IMR-90 (cell line): Measurements from ENCODE around the gene LDAH. TPM values are rescaled to one million over a fixed set of nuclear protein-coding genes. Genes with fewer than 3 reads are reported as not detected.
A peak's percentile ranks its signal among the peaks of the same experiment; 100 is the strongest.

Experiments used
- ATAC-seq: fragments of 200-7000 bp; cut with Tn5 transposase; 2 replicates; pipeline ENCODE4 v1.9.1; 2020; ENCODE audit warnings: low read depth, mild to moderate bottlenecking, moderate library complexity
- BruUV-seq: library from RNA; stranded (reverse); fragments of 400-500 nt; replicated peaks from 2 replicates; lab custom pipeline; 2021; lab: Mats Ljungman, UMichigan
- CTCF ChIA-PET: fragments of 300-600 bp; formaldehyde crosslinking; extraction: SDS; loops from one replicate; lab custom pipeline; 2021; ENCODE audit warnings: antibody characterized with exemption; lab: Yijun Ruan, JAX
- POLR2A ChIA-PET: fragments of 300-600 bp; sonication (Branson Sonifier 250); formaldehyde crosslinking; loops from one replicate; lab custom pipeline; 2022; ENCODE audit warnings: antibody characterized with exemption; ENCODE audit not compliant: unreplicated experiment; lab: Charles Lee
- DNase-seq: peaks from one replicate; pipeline ENCODE4 v3.0.0; 2013
- H2AFZ ChIP-seq: replicated peaks from 2 replicates; pipeline ENCODE3; 2013; ENCODE audit warnings: low read length, mild to moderate bottlenecking; ENCODE audit not compliant: poor library complexity
- H2AK5ac ChIP-seq: 2 replicates; pipeline ENCODE4 v1.6.1; 2013; ENCODE audit warnings: low read depth, low read length, inconsistent platforms
- H2AK9ac ChIP-seq: replicated peaks from 2 replicates; pipeline ENCODE3; 2013; ENCODE audit warnings: mild to moderate bottlenecking, low read depth, low read length, moderate library complexity; ENCODE audit not compliant: poor library complexity
- H2BK120ac ChIP-seq: 2 replicates; pipeline ENCODE4 v1.6.1; 2013; ENCODE audit warnings: low read depth, low read length, inconsistent platforms
- H2BK15ac ChIP-seq: 3 replicates; pipeline ENCODE4 v1.6.1; 2013; ENCODE audit warnings: low read depth, low read length, inconsistent platforms
- H2BK20ac ChIP-seq: 2 replicates; pipeline ENCODE4 v1.6.1; 2013; ENCODE audit warnings: low read depth, mild to moderate bottlenecking, inconsistent platforms, low read length, moderate library complexity
- H2BK5ac ChIP-seq: 2 replicates; pipeline ENCODE4 v1.6.1; 2013; ENCODE audit warnings: mild to moderate bottlenecking, low read depth, low read length, inconsistent platforms; ENCODE audit not compliant: poor library complexity, severe bottlenecking
- H3K14ac ChIP-seq: replicated peaks from 2 replicates; pipeline ENCODE4 v1.6.1; 2013; ENCODE audit warnings: low read depth, low read length, inconsistent platforms
- H3K18ac ChIP-seq: 2 replicates; pipeline ENCODE4 v1.6.1; 2013; ENCODE audit warnings: low read depth, low read length, control low read depth
- H3K23ac ChIP-seq: 2 replicates; pipeline ENCODE4 v1.6.1; 2013; ENCODE audit warnings: low read depth, low read length, inconsistent platforms
- H3K27ac ChIP-seq: 2 replicates; pipeline ENCODE4 v1.5.1; 2013; ENCODE audit warnings: mild to moderate bottlenecking, control low read depth, low read length; ENCODE audit not compliant: insufficient read depth
- H3K27me3 ChIP-seq: 2 replicates; pipeline ENCODE4 v1.6.1; 2013; ENCODE audit warnings: low read length; ENCODE audit not compliant: control insufficient read depth, insufficient read depth
- H3K36me3 ChIP-seq: 2 replicates; pipeline ENCODE4 v1.6.1; 2013; ENCODE audit warnings: low read length, mixed read lengths; ENCODE audit not compliant: control insufficient read depth, insufficient read depth
- H3K4ac ChIP-seq: 2 replicates; pipeline ENCODE4 v1.6.1; 2013; ENCODE audit warnings: low read depth, low read length, inconsistent platforms
- H3K4me1 ChIP-seq: 2 replicates; pipeline ENCODE4 v1.6.1; 2013; ENCODE audit warnings: low read length, mixed read lengths; ENCODE audit not compliant: control insufficient read depth, insufficient read depth
- H3K4me2 ChIP-seq: 2 replicates; pipeline ENCODE4 v1.6.1; 2013; ENCODE audit warnings: low read depth, mild to moderate bottlenecking, control low read depth, low read length, moderate library complexity
- H3K4me3 ChIP-seq: 2 replicates; pipeline ENCODE4 v1.5.1; 2013; ENCODE audit warnings: low read depth, mild to moderate bottlenecking, control low read depth, low read length, moderate library complexity; ENCODE audit not compliant: insufficient read depth
- H3K56ac ChIP-seq: 2 replicates; pipeline ENCODE4 v1.6.1; 2013; ENCODE audit warnings: low read length, inconsistent platforms; ENCODE audit not compliant: insufficient read depth; ENCODE audit errors: extremely low read depth
- H3K79me1 ChIP-seq, 2 experiments: 2 replicates each; pipeline ENCODE4 v1.6.1; 2013; ENCODE audit warnings: low read length in 2 of 2, inconsistent platforms in 1 of 2, low read depth in 1 of 2
- H3K9ac ChIP-seq: 2 replicates; pipeline ENCODE4 v1.6.1; 2013; ENCODE audit warnings: low read depth, low read length, control low read depth
- H3K9me1 ChIP-seq: 2 replicates; pipeline ENCODE4 v1.6.1; 2013; ENCODE audit warnings: low read length, inconsistent platforms; ENCODE audit not compliant: insufficient read depth
- H3K9me3 ChIP-seq: 2 replicates; pipeline ENCODE4 v1.6.1; 2013; ENCODE audit warnings: low read length; ENCODE audit not compliant: control insufficient read depth, insufficient read depth
- H4K20me1 ChIP-seq: 2 replicates; pipeline ENCODE4 v1.6.1; 2013; ENCODE audit warnings: low read length, inconsistent platforms; ENCODE audit not compliant: insufficient read depth
- H4K5ac ChIP-seq: 2 replicates; pipeline ENCODE4 v1.6.1; 2013; ENCODE audit warnings: mild to moderate bottlenecking, low read depth, low read length, control low read depth
- H4K8ac ChIP-seq, 2 experiments: 2 replicates each; pipeline ENCODE4 v1.6.1; 2013; ENCODE audit warnings: low read depth in 2 of 2, low read length in 2 of 2, control low read depth in 1 of 2, inconsistent platforms in 1 of 2
- H4K91ac ChIP-seq: 2 replicates; pipeline ENCODE4 v1.6.1; 2013; ENCODE audit warnings: low read depth, low read length, inconsistent platforms; ENCODE audit not compliant: insufficient read depth
- MAFK ChIP-seq: IDR thresholded peaks from 2 replicates; pipeline ENCODE4 v1.6.1; 2012; ENCODE audit warnings: low read depth, low read length, improper control_type of control experiment
- POLR2A ChIP-seq: IDR thresholded peaks from 2 replicates; pipeline ENCODE4 v1.6.1; 2012; ENCODE audit warnings: mild to moderate bottlenecking, low read depth, low read length
- RAD21 ChIP-seq: IDR thresholded peaks from 2 replicates; pipeline ENCODE4 v1.6.1; 2012; ENCODE audit warnings: low read length, improper control_type of control experiment
- SMC3 ChIP-seq: fragments of 150-350 bp; IDR thresholded peaks from 2 replicates; pipeline ENCODE4 v1.6.1; 2016; ENCODE audit warnings: low read depth, mild to moderate bottlenecking, antibody characterized with exemption, low read length, moderate library complexity
- WGBS, 2 experiments: methylation state at CpG; one replicate each; pipeline versions ENCODE4 v1.1.5 to v1.1.7; 2013; ENCODE audit warnings: missing lambda C conversion rate in 2 of 2; ENCODE audit not compliant: insufficient read length in 1 of 2; ENCODE audit errors: extremely low coverage in 2 of 2; 5-methylcytosine and 5-hydroxymethylcytosine counted together
- dilution Hi-C: fragments of 300-500 bp; cut with HindIII; formaldehyde crosslinking; loops from one replicate; pipeline ENCODE4 v1.14.3; 2018; ENCODE audit warnings: low sequenced_read_pairs; ENCODE audit not compliant: unreplicated experiment
- in situ Hi-C: fragments of 300-500 bp; cut with MboI; formaldehyde crosslinking; loops from 3 replicates; pipeline ENCODE4 v1.14.3; 2019; ENCODE audit warnings: low sequenced_read_pairs, inconsistent platforms, mixed read lengths
- intact Hi-C: fragments of 100-400 bp; cut with micrococcal nuclease; formaldehyde crosslinking; loops from 2 replicates; pipeline ENCODE4 v1.10.0; 2022
- polyA plus RNA-seq, 3 experiments: library from polyadenylated mRNA; depleted of rRNA; stranded (reverse); fragments of >200 nt; gene quantifications; 2 replicates each; pipeline ENCODE4 v1.2.3, GENCODE V29; 2012; ENCODE audit warnings: low replicate concordance in 1 of 3
- total RNA-seq: library from RNA; depleted of rRNA; stranded (reverse); fragments of >200 nt; gene quantifications from 2 replicates; pipeline ENCODE4 v1.2.3, GENCODE V29; 2012
- TF ChIP-seq, protein P1 (sequence below): fragments of 150-350 bp; IDR thresholded peaks from 2 replicates; pipeline ENCODE4 v1.6.1; 2016; ENCODE audit warnings: low read depth, mild to moderate bottlenecking, low read length, moderate library complexity, borderline replicate concordance
- TF ChIP-seq, protein P2 (sequence below): conservative IDR thresholded peaks from 2 replicates; pipeline ENCODE4 v1.5.1; 2012; ENCODE audit warnings: mild to moderate bottlenecking, low read depth, low read length, improper control_type of control experiment

The LDAH gene
- total and polyA plus RNA-seq, 2 of the 4 experiments (the other 2 are of a cell fraction), result 12.1 to 31.7 TPM

DNA sequence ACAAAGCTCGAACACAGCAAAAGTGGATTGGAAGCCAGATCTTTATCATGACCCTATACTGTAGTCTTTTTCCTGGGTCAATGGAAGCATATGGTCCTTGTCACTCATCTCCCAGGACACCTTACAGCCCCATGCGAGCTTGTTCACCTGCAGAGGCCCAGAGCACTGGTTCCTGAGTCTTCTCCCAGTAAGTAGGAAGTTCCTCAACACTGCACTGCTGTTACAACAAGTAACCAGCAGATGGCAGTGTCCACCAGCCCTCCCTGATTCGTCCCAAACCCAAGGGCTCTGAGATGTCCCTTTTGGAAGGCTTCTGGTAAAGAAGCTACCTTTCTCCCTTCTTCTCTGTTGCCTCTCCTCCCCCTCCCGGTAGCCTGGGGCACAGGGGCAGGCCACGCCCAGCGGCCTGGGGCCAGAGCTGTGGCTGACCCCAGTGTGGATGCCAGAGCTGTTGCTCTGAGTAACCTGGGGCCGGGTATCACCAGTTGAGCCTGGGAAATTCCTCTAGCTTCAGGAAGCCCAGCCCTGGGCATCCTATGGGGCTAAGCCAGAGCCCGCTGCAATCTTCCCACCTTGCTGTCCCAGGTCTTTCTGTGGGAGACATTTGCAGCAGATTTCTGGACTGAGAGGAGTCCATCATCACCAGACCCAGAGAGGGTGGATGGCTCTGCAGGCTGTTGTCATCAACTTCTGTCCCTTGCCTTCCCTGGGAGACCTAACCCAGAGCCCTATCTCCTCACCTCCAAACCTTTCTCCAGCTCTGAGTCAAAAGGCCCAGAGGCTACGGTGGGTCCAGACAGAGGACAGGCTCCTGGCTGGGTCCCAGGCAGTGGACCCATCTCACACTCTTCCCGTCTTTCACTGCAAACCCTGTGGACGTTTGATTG lies 161.2 kb downstream of the LDAH start:
- H3K79me1 ChIP-seq, result no peaks in the 10 kb centered on the region
- intact Hi-C loops, result loop anchor here (1.0 to 5.0 kb wide), 6 partner anchors 93 to 456 kb away; no protein-coding TSS in a partner anchor
- no peaks in the 10 kb centered on the region for H3K36me3 ChIP-seq
- H3K18ac ChIP-seq, result no peak overlapping the region
- no peak overlapping the region for H4K5ac ChIP-seq
- H2AK9ac ChIP-seq, result peak overlapping the region; percentile 0
- no peak overlapping the region for H2BK5ac ChIP-seq
- no peak overlapping the region for H2AK5ac ChIP-seq
- no TSS peak for BruUV-seq
- in situ Hi-C loops, result loop anchor here (5.0 to 25.0 kb wide), 2 partner anchors 301 to 1101 kb away; no protein-coding TSS in a partner anchor
- no peaks in the 10 kb centered on the region for H3K9me1 ChIP-seq
- H3K4me1 ChIP-seq, result peaks cover 5% of the 10 kb centered on the region; the same call in 1 of the 2 replicates
- no peak overlapping the region for H4K91ac ChIP-seq
- peaks cover 73% of the 10 kb centered on the region for H3K27me3 ChIP-seq
- H3K23ac ChIP-seq, result no peak overlapping the region
- no peak overlapping the region for H2BK20ac ChIP-seq
- H2AFZ ChIP-seq, result peak overlapping the region; percentile 74
- H2BK120ac ChIP-seq, result no peak overlapping the region
- H3K4ac ChIP-seq, result no peak overlapping the region
- POLR2A ChIA-PET, result interaction anchor here (0.6 kb wide), 1 partner anchor 217 kb away, joined by 14 read pairs; no protein-coding TSS in a partner anchor
- H3K9me3 ChIP-seq, result no peaks in the 10 kb centered on the region
- H4K20me1 ChIP-seq, result peaks cover 16% of the 10 kb centered on the region; the same call in 1 of the 2 replicates
- DNase-seq (peak; percentile 75), ATAC-seq (peak; percentile 92)
- H3K27ac ChIP-seq, result no peak overlapping the region
- TF ChIP-seq, protein P1, sequence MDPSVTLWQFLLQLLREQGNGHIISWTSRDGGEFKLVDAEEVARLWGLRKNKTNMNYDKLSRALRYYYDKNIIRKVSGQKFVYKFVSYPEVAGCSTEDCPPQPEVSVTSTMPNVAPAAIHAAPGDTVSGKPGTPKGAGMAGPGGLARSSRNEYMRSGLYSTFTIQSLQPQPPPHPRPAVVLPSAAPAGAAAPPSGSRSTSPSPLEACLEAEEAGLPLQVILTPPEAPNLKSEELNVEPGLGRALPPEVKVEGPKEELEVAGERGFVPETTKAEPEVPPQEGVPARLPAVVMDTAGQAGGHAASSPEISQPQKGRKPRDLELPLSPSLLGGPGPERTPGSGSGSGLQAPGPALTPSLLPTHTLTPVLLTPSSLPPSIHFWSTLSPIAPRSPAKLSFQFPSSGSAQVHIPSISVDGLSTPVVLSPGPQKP, result no peak
- TF ChIP-seq RAD21 (peak; percentile 99), POLR2A (peak; percentile 50; the same call in 1 of the 2 replicates), SMC3 (peak; percentile 90), MAFK (no peak)
- TF ChIP-seq, protein P2, sequence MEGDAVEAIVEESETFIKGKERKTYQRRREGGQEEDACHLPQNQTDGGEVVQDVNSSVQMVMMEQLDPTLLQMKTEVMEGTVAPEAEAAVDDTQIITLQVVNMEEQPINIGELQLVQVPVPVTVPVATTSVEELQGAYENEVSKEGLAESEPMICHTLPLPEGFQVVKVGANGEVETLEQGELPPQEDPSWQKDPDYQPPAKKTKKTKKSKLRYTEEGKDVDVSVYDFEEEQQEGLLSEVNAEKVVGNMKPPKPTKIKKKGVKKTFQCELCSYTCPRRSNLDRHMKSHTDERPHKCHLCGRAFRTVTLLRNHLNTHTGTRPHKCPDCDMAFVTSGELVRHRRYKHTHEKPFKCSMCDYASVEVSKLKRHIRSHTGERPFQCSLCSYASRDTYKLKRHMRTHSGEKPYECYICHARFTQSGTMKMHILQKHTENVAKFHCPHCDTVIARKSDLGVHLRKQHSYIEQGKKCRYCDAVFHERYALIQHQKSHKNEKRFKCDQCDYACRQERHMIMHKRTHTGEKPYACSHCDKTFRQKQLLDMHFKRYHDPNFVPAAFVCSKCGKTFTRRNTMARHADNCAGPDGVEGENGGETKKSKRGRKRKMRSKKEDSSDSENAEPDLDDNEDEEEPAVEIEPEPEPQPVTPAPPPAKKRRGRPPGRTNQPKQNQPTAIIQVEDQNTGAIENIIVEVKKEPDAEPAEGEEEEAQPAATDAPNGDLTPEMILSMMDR, result peak; percentile 96
- 30% methylated on average over 2 of the region's 11 CpGs; no CpG with 5 or more reads in 1 of the 2 experiments for WGBS, 2 experiments
- no peak overlapping the region for H3K4me3 ChIP-seq
- no peak overlapping the region for H3K9ac ChIP-seq
- H4K8ac ChIP-seq, result no peak overlapping the region
- H3K14ac ChIP-seq, result no peak overlapping the region
- CTCF ChIA-PET, result interaction anchor here (0.6 to 2.9 kb wide), 26 partner anchors 9 to 456 kb away, joined by 3 to 54 read pairs (median 4); partner anchors contain the start of gene HS1BP3
- H3K4me2 ChIP-seq, result no peak overlapping the region
- H3K56ac ChIP-seq, result no peak overlapping the region
- dilution Hi-C loops, result no loop called here
- H2BK15ac ChIP-seq, result no peak overlapping the region
